Umbilical cord (tissue), 2 donors: ENCODE measurements around the gene PLCD4. TPM values are rescaled to one million over a fixed set of nuclear protein-coding genes. Genes with fewer than 3 reads are reported as not detected.
A peak's percentile ranks its signal among the peaks of the same experiment; 100 is the strongest.

Experiments used
- DNase-seq: peaks from one replicate; pipeline ENCODE4 v3.0.0-alpha.2; 2015; ENCODE audit warnings: low spot score
- total RNA-seq: library from RNA; depleted of rRNA; stranded (reverse); fragments of >200 nt; gene quantifications from one replicate; pipeline ENCODE4 v1.2.3, GENCODE V29; 2014; ENCODE audit warnings: low replicate concordance; ENCODE audit not compliant: insufficient read depth

The PLCD4 gene
- 7.2 TPM for total RNA-seq

GRCh38 chr2:218607436-218608115, at the start of gene PLCD4:
TSS of gene PLCD4 (plus strand) at chr2:218607899. CDS start at chr2:218615740, 7,841 bp downstream.
- DNase-seq: peak; percentile 85

- DNase-seq: no peak
These were observed 49.8 kb upstream of the PLCD4 start for GRCh38 chr2:218557941-218558340.

- DNase-seq: no peak
These were observed 48.7 kb upstream of the PLCD4 start for GRCh38 chr2:218558986-218559385.

- DNase-seq: no peak
These were observed 43.6 kb upstream of the PLCD4 start for GRCh38 chr2:218564056-218564455.

GRCh38 chr2:218566296-218566695, 41.4 kb upstream of the PLCD4 start:
- no peak for DNase-seq

- DNase-seq: no peak
These were observed 39.9 kb upstream of the PLCD4 start for GRCh38 chr2:218567797-218568189.

- peak; percentile 99 for DNase-seq
These were observed 39.3 kb upstream of the PLCD4 start, which contains the start of the genes CNOT9 and USP37 for GRCh38 chr2:218568190-218569037. TSS of gene CNOT9 (plus strand) at chr2:218568839. CDS start at chr2:218568955, 116 bp downstream. TSS of gene USP37 (minus strand) at chr2:218568351. CDS start at chr2:218558653, 9,698 bp downstream.

GRCh38 chr2:218569038-218569431, 38.7 kb upstream of the PLCD4 start:
- DNase-seq: peak; percentile 45

- DNase-seq: peak; percentile 24
These were observed 37.8 kb upstream of the PLCD4 start for GRCh38 chr2:218569661-218570500.

GRCh38 chr2:218570850-218571249, 36.8 kb upstream of the PLCD4 start:
- no peak for DNase-seq

GRCh38 chr2:218576854-218577253, 30.8 kb upstream of the PLCD4 start:
- no peak for DNase-seq

- DNase-seq: no peak
These were observed 30.0 kb upstream of the PLCD4 start for GRCh38 chr2:218577482-218578220.

GRCh38 chr2:218578272-218578877, 29.3 kb upstream of the PLCD4 start:
- DNase-seq: no peak

- DNase-seq: no peak
These were observed 25.6 kb upstream of the PLCD4 start for GRCh38 chr2:218582076-218582475.

GRCh38 chr2:218583983-218584850, 23.5 kb upstream of the PLCD4 start:
- no peak for DNase-seq

- DNase-seq: no peak
These were observed 22.2 kb upstream of the PLCD4 start for GRCh38 chr2:218585541-218585940.

GRCh38 chr2:218605432-218605831, 2.3 kb upstream of the PLCD4 start:
- DNase-seq: peak; percentile 20

GRCh38 chr2:218615868-218616315, 8.2 kb downstream of the PLCD4 start:
- DNase-seq: no peak

GRCh38 chr2:218618102-218618860, 10.6 kb downstream of the PLCD4 start:
- no peak for DNase-seq
